A673 (cell line): ENCODE results near the gene TMEM238. TPM values are rescaled to one million over a fixed set of nuclear protein-coding genes. Genes with fewer than 3 reads are reported as not detected.

Experiments
- BruUV-seq: library from RNA; stranded (reverse); fragments of 400-500 nt; replicated peaks from 2 replicates; lab custom pipeline; 2021; lab: Mats Ljungman, UMichigan
- CTCF ChIA-PET: fragments of 300-600 bp; sonication (Branson Sonifier 250); formaldehyde crosslinking; loops from one replicate; lab custom pipeline; 2022; ENCODE audit warnings: antibody characterized with exemption; lab: Charles Lee
- POLR2A ChIA-PET: fragments of 300-600 bp; sonication (Branson Sonifier 250); formaldehyde crosslinking; loops from one replicate; lab custom pipeline; 2022; ENCODE audit warnings: antibody characterized with exemption; ENCODE audit not compliant: low non-redundant PET; lab: Charles Lee
- DNase-seq: peaks from one replicate; pipeline ENCODE4 v3.0.0-alpha.2; 2015; ENCODE audit warnings: low spot score
- H3K27ac ChIP-seq: fragments of 200-600 bp; sonication (generic); 2 replicates; pipeline ENCODE4 v1.5.1; 2016; ENCODE audit warnings: mixed run types, low read depth, mild to moderate bottlenecking, mixed read lengths, antibody characterized with exemption, low read length; ENCODE audit not compliant: poor library complexity, severe bottlenecking
- H3K27me3 ChIP-seq: fragments of 200-600 bp; sonication (generic); replicated peaks from 2 replicates; pipeline ENCODE4 v1.6.1; 2017; ENCODE audit warnings: mixed run types, low read depth, mild to moderate bottlenecking, mixed read lengths, antibody characterized with exemption, low read length; ENCODE audit not compliant: insufficient read depth, poor library complexity
- H3K36me3 ChIP-seq: fragments of 200-600 bp; sonication (generic); 2 replicates; pipeline ENCODE4 v1.6.1; 2016; ENCODE audit warnings: mixed run types, mild to moderate bottlenecking, mixed read lengths, antibody characterized with exemption, low read length; ENCODE audit not compliant: insufficient read depth, poor library complexity, severe bottlenecking
- H3K4me1 ChIP-seq: fragments of 200-600 bp; sonication (generic); 2 replicates; pipeline ENCODE4 v1.6.1; 2017; ENCODE audit warnings: mixed run types, mild to moderate bottlenecking, mixed read lengths, antibody characterized with exemption, low read length; ENCODE audit not compliant: insufficient read depth, poor library complexity, severe bottlenecking
- H3K4me3 ChIP-seq: fragments of 200-600 bp; sonication (generic); 2 replicates; pipeline ENCODE4 v1.5.1; 2016; ENCODE audit warnings: low read depth, mixed run types, mild to moderate bottlenecking, mixed read lengths, low read length; ENCODE audit not compliant: poor library complexity, severe bottlenecking
- H3K9me3 ChIP-seq: fragments of 200-600 bp; sonication (generic); 2 replicates; pipeline ENCODE4 v1.6.1; 2016; ENCODE audit warnings: mixed run types, low read depth, mild to moderate bottlenecking, mixed read lengths, antibody characterized with exemption, low read length; ENCODE audit not compliant: poor library complexity, severe bottlenecking
- CTCF ChIP-seq: fragments of 300-800, 200-600 bp; sonication (generic); conservative IDR thresholded peaks from 2 replicates; pipeline ENCODE4 v1.5.1; 2017; ENCODE audit warnings: low read depth, mild to moderate bottlenecking, antibody characterized with exemption, low read length, moderate library complexity, mixed read lengths
- EZH2 ChIP-seq: fragments of 200-600 bp; sonication (generic); IDR thresholded peaks from 2 replicates; pipeline ENCODE4 v1.6.1; 2017; ENCODE audit warnings: borderline replicate concordance, low read depth, mild to moderate bottlenecking, mixed read lengths, antibody characterized with exemption, low read length; ENCODE audit not compliant: poor library complexity, severe bottlenecking
- intact Hi-C: fragments of 100-400 bp; cut with micrococcal nuclease; formaldehyde crosslinking; loops from one replicate; pipeline ENCODE4 v1.10.0; 2022; ENCODE audit not compliant: unreplicated experiment
- total RNA-seq: library from RNA; stranded (reverse); gene quantifications from 2 replicates; pipeline ENCODE4 v1.2.3, GENCODE V29; 2021

The TMEM238 gene
- total RNA-seq, 1 experiment from 2014 or later: 0.69 TPM

DNA sequence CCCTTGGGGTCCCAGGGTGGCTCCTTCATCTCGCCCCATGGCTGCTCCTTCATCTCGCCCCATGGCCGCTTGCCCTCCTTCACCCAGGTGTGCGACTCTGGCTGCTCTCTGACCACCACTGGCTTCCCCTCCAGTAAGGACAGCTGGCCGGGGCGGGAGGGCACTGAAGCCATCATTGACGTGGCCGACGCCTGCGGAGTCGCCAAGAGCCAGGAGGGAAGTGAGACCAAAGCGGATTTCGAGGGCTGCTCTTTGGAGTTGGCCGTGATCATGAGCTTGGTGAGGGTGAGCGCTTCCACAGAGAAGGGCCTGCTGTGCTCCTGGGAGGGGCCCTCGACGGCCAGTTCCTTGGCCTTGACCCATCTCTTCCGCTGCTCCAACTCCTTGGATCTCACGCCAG, 25.6 kb downstream of the TMEM238 start:
- ChIA-PET POLR2A (no interaction called here), CTCF (no interaction called here)
- no TSS peak for BruUV-seq
- Histone ChIP-seq H3K27me3 (peaks cover 17% of the 10 kb centered on the region), H3K36me3 (no peaks in the 10 kb centered on the region), H3K4me1 (peaks cover 6% of the 10 kb centered on the region), H3K9me3 (no peaks in the 10 kb centered on the region), H3K4me3 (no peak overlapping the region), H3K27ac (no peak overlapping the region)
- no peak for DNase-seq
- intact Hi-C loops: no loop called here
- TF ChIP-seq CTCF: no peak
- no peak for TF ChIP-seq EZH2

- intact Hi-C loops: no loop called here
- H3K9me3 ChIP-seq: no peaks in the 10 kb centered on the region
- no peak for TF ChIP-seq EZH2
- TF ChIP-seq CTCF: no peak
- peaks cover 32% of the 10 kb centered on the region for H3K27me3 ChIP-seq
- no peak for DNase-seq
- H3K27ac ChIP-seq: no peak overlapping the region
- ChIA-PET POLR2A (no interaction called here), CTCF (no interaction called here)
- no TSS peak for BruUV-seq
- no peaks in the 10 kb centered on the region for H3K36me3 ChIP-seq
- no peak overlapping the region for H3K4me3 ChIP-seq
- peaks cover 6% of the 10 kb centered on the region for H3K4me1 ChIP-seq
These were observed 28.8 kb downstream of the TMEM238 start for GRCh38 chr19:55355213-55355821.

DNA sequence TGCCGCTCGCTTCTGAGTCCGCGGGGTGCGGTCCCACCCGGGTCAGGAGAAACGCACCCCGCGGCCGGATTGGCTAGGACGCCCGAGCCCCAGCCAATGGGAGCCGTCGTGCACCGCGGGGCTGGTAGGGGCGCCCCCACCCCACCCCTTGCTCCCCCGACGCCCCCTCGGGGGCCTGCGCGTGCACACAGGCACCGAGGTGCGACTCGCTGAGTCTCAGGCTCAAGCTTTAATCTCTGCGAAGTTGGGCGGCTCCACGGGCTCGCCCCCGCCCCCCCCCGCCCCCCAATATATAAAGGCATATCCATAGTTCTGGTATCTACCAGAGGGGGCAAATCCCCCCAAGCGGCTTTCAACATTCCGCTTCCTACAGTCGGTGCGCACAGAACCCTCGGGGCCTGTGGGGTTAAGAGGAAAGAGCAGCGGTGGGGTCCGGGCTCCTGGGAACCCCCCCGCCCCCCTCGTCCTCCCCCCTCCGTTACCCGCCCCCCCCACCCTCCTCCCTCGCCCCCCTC, 29.3 kb downstream of the TMEM238 start, which contains the start of gene COX6B2:
TSS of gene COX6B2 (minus strand) at position 22 of the 515 bp plus-strand sequence. CDS start 198 bp downstream, outside the sequence.
- H3K27me3 ChIP-seq: peaks cover 32% of the 10 kb centered on the region
- no TSS peak for BruUV-seq
- H3K4me1 ChIP-seq: peaks cover 6% of the 10 kb centered on the region
- POLR2A ChIA-PET: no interaction called here
- H3K4me3 ChIP-seq: peak within 1 kb of the TSS; percentile 56
- no peak for TF ChIP-seq CTCF
- TF ChIP-seq EZH2: no peak
- CTCF ChIA-PET: interaction anchor here (0.6 kb wide), 1 partner anchor 198 kb away, joined by 11 read pairs; no protein-coding TSS in a partner anchor
- no peaks in the 10 kb centered on the region for H3K9me3 ChIP-seq
- H3K36me3 ChIP-seq: no peaks in the 10 kb centered on the region
- intact Hi-C loops: no loop called here
- no peak for DNase-seq
- H3K27ac ChIP-seq: no peak within 1 kb of the TSS
